HG02840 (cell line): Measurements from ENCODE around the gene CACNA1G.

Source experiments
- ATAC-seq: cut with Tn5 transposase; IDR thresholded peaks from one replicate; pipeline ENCODE4 v1.9.1; 2021; ENCODE audit warnings: mild to moderate bottlenecking, moderate library complexity, moderate number of reproducible peaks; ENCODE audit not compliant: unreplicated experiment, low FRiP score

CACNA1G gene

GRCh38 chr17:50564916-50565315, 4.4 kb downstream of the CACNA1G start:
- ATAC-seq: no peak

GRCh38 chr17:50565402-50566350, 5.2 kb downstream of the CACNA1G start:
- ATAC-seq: no peak

- ATAC-seq: no peak
These were observed 6.4 kb downstream of the CACNA1G start for GRCh38 chr17:50566886-50567285.

GRCh38 chr17:50568659-50569058, 8.1 kb downstream of the CACNA1G start:
- ATAC-seq: no peak

GRCh38 chr17:50569592-50569991, 9.1 kb downstream of the CACNA1G start:
- no peak for ATAC-seq

- no peak for ATAC-seq
These were observed 9.5 kb downstream of the CACNA1G start for GRCh38 chr17:50570032-50570431.

- ATAC-seq: no peak
These were observed 10.0 kb downstream of the CACNA1G start for GRCh38 chr17:50570528-50570927.

- no peak for ATAC-seq
These were observed 11.2 kb downstream of the CACNA1G start for GRCh38 chr17:50571681-50572080.

GRCh38 chr17:50572541-50572940, 12.0 kb downstream of the CACNA1G start:
- no peak for ATAC-seq

GRCh38 chr17:50573866-50574611, 13.5 kb downstream of the CACNA1G start:
- no peak for ATAC-seq

- no peak for ATAC-seq
These were observed 15.2 kb downstream of the CACNA1G start for GRCh38 chr17:50575581-50576210.

GRCh38 chr17:50576864-50577263, 16.3 kb downstream of the CACNA1G start:
- ATAC-seq: no peak

- no peak for ATAC-seq
These were observed 17.0 kb downstream of the CACNA1G start for GRCh38 chr17:50577451-50577954.

- ATAC-seq: no peak
These were observed 17.7 kb downstream of the CACNA1G start for GRCh38 chr17:50578173-50578572.

- ATAC-seq: no peak
These were observed 18.9 kb downstream of the CACNA1G start for GRCh38 chr17:50579399-50579798.

GRCh38 chr17:50580646-50581045, 20.1 kb downstream of the CACNA1G start:
- ATAC-seq: no peak

GRCh38 chr17:50581316-50581715, 20.8 kb downstream of the CACNA1G start:
- ATAC-seq: no peak

- no peak for ATAC-seq
These were observed 22.2 kb downstream of the CACNA1G start for GRCh38 chr17:50582741-50583140.

- ATAC-seq: no peak
These were observed 23.1 kb downstream of the CACNA1G start for GRCh38 chr17:50583641-50584040.

- no peak for ATAC-seq
These were observed 23.6 kb downstream of the CACNA1G start for GRCh38 chr17:50584116-50584515.

- no peak for ATAC-seq
These were observed 24.2 kb downstream of the CACNA1G start for GRCh38 chr17:50584749-50585148.
